K562 (cell line): ENCODE measurements around the gene FAM124A. TPM values are rescaled to one million over a fixed set of nuclear protein-coding genes. Genes with fewer than 3 reads are reported as not detected.

Experiments used
- ATAC-seq: fragments of 200-7000 bp; cut with Tn5 transposase; 3 replicates; pipeline ENCODE4 v1.9.1; 2020; ENCODE audit warnings: moderate library complexity
- BruUV-seq: library from RNA; stranded (reverse); fragments of 400-500 nt; replicated peaks from 2 replicates; lab custom pipeline; 2021; lab: Mats Ljungman, UMichigan
- CTCF ChIA-PET: fragments of 300-600 bp; formaldehyde crosslinking; extraction: SDS; loops from one replicate; lab custom pipeline; 2021; ENCODE audit warnings: low intra/inter-chr PET ratio; lab: Yijun Ruan, JAX
- POLR2A ChIA-PET: fragments of 300-600, 350-650 bp; sonication (Branson Sonifier 250); formaldehyde crosslinking; extraction: SDS; loops from one replicate; lab custom pipeline; 2021; ENCODE audit warnings: antibody characterized with exemption, inconsistent platforms; lab: Yijun Ruan, JAX
- DNase-seq, 4 experiments: peaks; one replicate each; pipeline versions ENCODE4 v3.0.0 to v3.0.0-alpha.2; 2011 to 2018; ENCODE audit warnings: low spot score in 3 of 4, mixed read lengths in 3 of 4; ENCODE audit errors: extremely low read depth in 1 of 4
- FAIRE-seq: peaks from 2 replicates; lab custom pipeline; 2011; peaks lifted over from hg19 to GRCh38; lab: Jason Lieb, UNC
- H2AFZ ChIP-seq: 2 replicates; pipeline ENCODE4 v1.6.0; 2011; ENCODE audit warnings: low read depth, low read length, control low read depth, inconsistent platforms
- H3K27ac ChIP-seq: fragments of 200-600 bp; 3 replicates; pipeline ENCODE4 v1.8.0; 2011; ENCODE audit warnings: low read depth, mild to moderate bottlenecking, control low read depth, inconsistent platforms, low read length, moderate library complexity, mixed read lengths; ENCODE audit errors: extremely low read depth
- H3K27me3 ChIP-seq, 2 experiments: fragments of 300-600 bp in 1 of 2; 2 replicates in 1 of 2; 3 replicates in 1 of 2; pipeline versions ENCODE4 v1.6.0 to v1.8.0; 2011; ENCODE audit warnings: inconsistent platforms in 2 of 2, low read length in 2 of 2, mild to moderate bottlenecking in 1 of 2, mixed read lengths in 1 of 2, moderate library complexity in 1 of 2; ENCODE audit not compliant: control insufficient read depth in 2 of 2, insufficient read depth in 2 of 2
- H3K36me3 ChIP-seq: fragments of 300-600 bp; 3 replicates; pipeline ENCODE4 v1.8.0; 2011; ENCODE audit warnings: mild to moderate bottlenecking, low read length, inconsistent platforms; ENCODE audit not compliant: control insufficient read depth, insufficient read depth
- H3K4me1 ChIP-seq, 2 experiments: fragments of 200-600 bp in 1 of 2; replicated peaks in 1 of 2; 2 replicates in 1 of 2; 3 replicates in 1 of 2; pipeline versions ENCODE4 v1.5.1 to v1.8.0; 2011; ENCODE audit warnings: inconsistent platforms in 2 of 2, low read length in 2 of 2, mild to moderate bottlenecking in 1 of 2, mixed read lengths in 1 of 2, moderate library complexity in 1 of 2; ENCODE audit not compliant: control insufficient read depth in 2 of 2, insufficient read depth in 2 of 2
- H3K4me2 ChIP-seq: 2 replicates; pipeline ENCODE4 v1.6.1; 2011; ENCODE audit warnings: low read length, control low read depth, inconsistent platforms, mixed read lengths; ENCODE audit not compliant: insufficient read depth
- H3K4me3 ChIP-seq: fragments of 200-600 bp; sonication (generic), shearing (Covaris generic); 2 replicates; pipeline ENCODE4 v1.5.1; 2016; ENCODE audit warnings: control low read depth, inconsistent platforms
- H3K79me2 ChIP-seq: fragments of 200-600 bp; 3 replicates; pipeline ENCODE4 v1.8.0; 2011; ENCODE audit warnings: low read length, inconsistent platforms; ENCODE audit not compliant: control insufficient read depth, insufficient read depth
- H3K9ac ChIP-seq, 2 experiments: 2 replicates each; pipeline versions ENCODE4 v1.6.0 to v1.6.1; 2011; ENCODE audit warnings: low read depth in 2 of 2, low read length in 2 of 2, control low read depth in 1 of 2, inconsistent platforms in 1 of 2, mild to moderate bottlenecking in 1 of 2, mixed read lengths in 1 of 2; ENCODE audit not compliant: insufficient read depth in 1 of 2
- H3K9me1 ChIP-seq: one replicate; pipeline ENCODE4 v1.6.0; 2011; ENCODE audit warnings: inconsistent platforms, mild to moderate bottlenecking, low read length, moderate library complexity; ENCODE audit not compliant: control insufficient read depth, insufficient read depth
- H3K9me3 ChIP-seq: replicated peaks from 2 replicates; pipeline ENCODE4 v1.5.1; 2011; ENCODE audit warnings: low read depth, low read length, inconsistent platforms; ENCODE audit not compliant: control insufficient read depth, insufficient read depth
- H4K20me1 ChIP-seq: replicated peaks from 2 replicates; pipeline ENCODE4 v1.6.1; 2011; ENCODE audit warnings: low read length, inconsistent platforms, mixed read lengths; ENCODE audit not compliant: control insufficient read depth, insufficient read depth
- IFI16 ChIP-seq: fragments of 250-450 bp; sonication (Bioruptor Pico); IDR thresholded peaks from 2 replicates; pipeline ENCODE4 v2.1.2; 2022; ENCODE audit warnings: mild to moderate bottlenecking, inconsistent platforms
- KLF13 ChIP-seq: fragments of 450-650 bp; IDR thresholded peaks from 2 replicates; pipeline ENCODE4 v1.6.1; 2016; ENCODE audit warnings: missing genetic modification characterization, low read depth, mild to moderate bottlenecking, missing compliant biosample characterization, moderate library complexity, borderline replicate concordance
- MXI1 ChIP-seq: IDR thresholded peaks from 2 replicates; pipeline ENCODE4 v1.6.1; 2011; ENCODE audit warnings: low read depth, mild to moderate bottlenecking, improper control_type of control experiment, low read length
- NFIX ChIP-seq: fragments of 250-450 bp; sonication (Bioruptor Pico); IDR thresholded peaks from 2 replicates; pipeline ENCODE4 v1.4.0; 2020; ENCODE audit warnings: low read depth, mild to moderate bottlenecking, moderate library complexity
- PHTF2 ChIP-seq: fragments of 250-450 bp; sonication (Bioruptor Pico); IDR thresholded peaks from 2 replicates; pipeline ENCODE4 v1.5.0; 2021; ENCODE audit warnings: mild to moderate bottlenecking
- PRPF4 ChIP-seq: fragments of 200-400 bp; formaldehyde crosslinking; IDR thresholded peaks from one replicate; pipeline ENCODE4 v1.6.1; 2017; ENCODE audit warnings: low read length, low read depth, mild to moderate bottlenecking; ENCODE audit not compliant: insufficient read depth, poor library complexity, severe bottlenecking
- SREBF2 ChIP-seq: sonication (generic); formaldehyde crosslinking; IDR thresholded peaks from 2 replicates; pipeline ENCODE4 v1.4.0; 2020; ENCODE audit warnings: mild to moderate bottlenecking, missing genetic modification reagents
- ZBTB17 ChIP-seq: fragments of 450-650 bp; formaldehyde crosslinking; IDR thresholded peaks from 2 replicates; pipeline ENCODE4 v1.4.0; 2020; ENCODE audit warnings: mild to moderate bottlenecking
- ZNF184 ChIP-seq: sonication (generic); formaldehyde crosslinking; IDR thresholded peaks from 2 replicates; pipeline ENCODE4 v1.5.0; 2020; ENCODE audit warnings: missing genetic modification reagents
- WGBS: fragments of 100-300 bp; shearing (Covaris generic); methylation state at CpG from one replicate; pipeline ENCODE4 v1.1.6; 2016; ENCODE audit warnings: low coverage, mixed read lengths; ENCODE audit not compliant: insufficient coverage; ENCODE audit errors: missing lambda C conversion rate; 5-methylcytosine and 5-hydroxymethylcytosine counted together
- in situ Hi-C: fragments of 300-500 bp; cut with MboI; formaldehyde crosslinking; loops from 4 replicates; pipeline ENCODE4 v1.15.0; 2018; ENCODE audit warnings: inconsistent platforms, mixed read lengths
- intact Hi-C: fragments of 100-400 bp; cut with micrococcal nuclease; formaldehyde crosslinking; loops from 2 replicates; pipeline ENCODE4 v1.14.2; 2022
- polyA plus RNA-seq, 8 experiments: library from polyadenylated mRNA; depleted of rRNA in 4 of 8; stranded (reverse) in 5 of 8; unstranded in 3 of 8; fragments of >200 nt; fragmentation: Nextera tagmentation in 2 of 8; fragmentation: Illumina TruSeq in 1 of 8; extraction: Ambion mirVana in 2 of 8; extraction: Trizol in 1 of 8; gene quantifications; 2 replicates each; pipeline versions ENCODE4 v1.2.1 to v1.2.3, GENCODE V29; 2011 to 2014; ENCODE audit warnings: inconsistent platforms in 1 of 8, missing spikeins in 1 of 8
- total RNA-seq, 7 experiments: library from RNA; depleted of rRNA in 6 of 7; stranded (reverse); fragments of >200 nt in 6 of 7; fragmentation: Illumina TruSeq in 2 of 7; extraction: Trizol in 2 of 7; gene quantifications; 2 replicates each; pipeline versions ENCODE4 v1.2.1 to v1.2.3, GENCODE V29; 2011 to 2021; ENCODE audit warnings: low replicate concordance in 1 of 7
- TF ChIP-seq, protein P1 (sequence below): fragments of 450-650 bp; IDR thresholded peaks from 2 replicates; pipeline ENCODE4 v1.6.1; 2018; ENCODE audit warnings: mild to moderate bottlenecking, low read depth; ENCODE audit not compliant: partially characterized antibody
- TF ChIP-seq, protein P2 (sequence below), 2 experiments: fragments of 450-650 bp; conservative IDR thresholded peaks; 2 replicates each; pipeline ENCODE4 v1.6.1; 2017; ENCODE audit warnings: mild to moderate bottlenecking in 2 of 2, moderate library complexity in 2 of 2
- TF ChIP-seq, protein P3 (sequence below): IDR thresholded peaks from 3 replicates; pipeline ENCODE4 v1.6.1; 2011; ENCODE audit warnings: borderline replicate concordance, mild to moderate bottlenecking, moderate library complexity; ENCODE audit not compliant: insufficient read length; ENCODE audit errors: extremely low read depth

Gene FAM124A
- total and polyA plus RNA-seq, 9 of the 15 experiments (the other 6 are each of a cell fraction or from before 2014, with no cell fraction given), result not detected

DNA sequence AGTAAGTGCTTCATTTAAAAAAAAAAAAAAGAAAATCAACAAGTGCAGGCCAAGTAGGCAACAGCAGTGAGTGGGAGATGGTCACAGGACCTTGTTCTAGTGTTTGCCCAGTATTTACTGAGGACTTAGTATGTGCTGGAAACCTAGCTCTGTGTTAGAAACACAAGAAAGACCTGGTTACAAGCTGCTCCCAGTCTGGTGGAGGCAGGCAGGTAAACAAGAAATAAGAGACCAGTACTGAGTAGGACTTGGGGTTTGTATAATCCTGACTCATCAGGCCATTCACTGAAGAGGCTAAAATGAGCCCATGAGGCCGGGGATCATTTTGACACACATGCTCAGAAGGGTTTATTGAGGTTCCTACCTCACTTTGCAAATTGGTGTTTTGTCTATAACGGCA lies 95.8 kb downstream of the FAM124A start:
- in situ Hi-C loops, result no loop called here
- intact Hi-C loops, result no loop called here
- DNase-seq (no peak), ATAC-seq (no peak), FAIRE-seq (no peak)
- H3K9me1 ChIP-seq, result no peaks in the 10 kb centered on the region
- H3K79me2 ChIP-seq, result no peaks in the 10 kb centered on the region
- TF ChIP-seq, protein P1, sequence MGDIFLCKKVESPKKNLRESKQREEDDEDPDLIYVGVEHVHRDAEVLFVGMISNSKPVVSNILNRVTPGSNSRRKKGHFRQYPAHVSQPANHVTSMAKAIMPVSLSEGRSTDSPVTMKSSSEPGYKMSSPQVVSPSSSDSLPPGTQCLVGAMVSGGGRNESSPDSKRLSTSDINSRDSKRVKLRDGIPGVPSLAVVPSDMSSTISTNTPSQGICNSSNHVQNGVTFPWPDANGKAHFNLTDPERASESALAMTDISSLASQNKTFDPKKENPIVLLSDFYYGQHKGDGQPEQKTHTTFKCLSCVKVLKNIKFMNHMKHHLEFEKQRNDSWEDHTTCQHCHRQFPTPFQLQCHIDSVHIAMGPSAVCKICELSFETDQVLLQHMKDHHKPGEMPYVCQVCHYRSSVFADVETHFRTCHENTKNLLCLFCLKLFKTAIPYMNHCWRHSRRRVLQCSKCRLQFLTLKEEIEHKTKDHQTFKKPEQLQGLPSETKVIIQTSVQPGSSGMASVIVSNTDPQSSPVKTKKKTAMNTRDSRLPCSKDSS, result no peak
- TF ChIP-seq, protein P2, sequence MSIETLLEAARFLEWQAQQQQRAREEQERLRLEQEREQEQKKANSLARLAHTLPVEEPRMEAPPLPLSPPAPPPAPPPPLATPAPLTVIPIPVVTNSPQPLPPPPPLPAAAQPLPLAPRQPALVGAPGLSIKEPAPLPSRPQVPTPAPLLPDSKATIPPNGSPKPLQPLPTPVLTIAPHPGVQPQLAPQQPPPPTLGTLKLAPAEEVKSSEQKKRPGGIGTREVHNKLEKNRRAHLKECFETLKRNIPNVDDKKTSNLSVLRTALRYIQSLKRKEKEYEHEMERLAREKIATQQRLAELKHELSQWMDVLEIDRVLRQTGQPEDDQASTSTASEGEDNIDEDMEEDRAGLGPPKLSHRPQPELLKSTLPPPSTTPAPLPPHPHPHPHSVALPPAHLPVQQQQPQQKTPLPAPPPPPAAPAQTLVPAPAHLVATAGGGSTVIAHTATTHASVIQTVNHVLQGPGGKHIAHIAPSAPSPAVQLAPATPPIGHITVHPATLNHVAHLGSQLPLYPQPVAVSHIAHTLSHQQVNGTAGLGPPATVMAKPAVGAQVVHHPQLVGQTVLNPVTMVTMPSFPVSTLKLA (conservative IDR thresholded peaks at IDR 0.05), result no peak
- TF ChIP-seq ZNF184 (no peak), PHTF2 (CRISPR knock-in tag) (no peak), NFIX (CRISPR knock-in tag) (no peak), PRPF4 (no peak), MXI1 (no peak), KLF13 (no peak), ZBTB17 (CRISPR knock-in tag) (no peak), IFI16 (CRISPR knock-in tag) (no peak), SREBF2 (no peak)
- TF ChIP-seq, protein P3, sequence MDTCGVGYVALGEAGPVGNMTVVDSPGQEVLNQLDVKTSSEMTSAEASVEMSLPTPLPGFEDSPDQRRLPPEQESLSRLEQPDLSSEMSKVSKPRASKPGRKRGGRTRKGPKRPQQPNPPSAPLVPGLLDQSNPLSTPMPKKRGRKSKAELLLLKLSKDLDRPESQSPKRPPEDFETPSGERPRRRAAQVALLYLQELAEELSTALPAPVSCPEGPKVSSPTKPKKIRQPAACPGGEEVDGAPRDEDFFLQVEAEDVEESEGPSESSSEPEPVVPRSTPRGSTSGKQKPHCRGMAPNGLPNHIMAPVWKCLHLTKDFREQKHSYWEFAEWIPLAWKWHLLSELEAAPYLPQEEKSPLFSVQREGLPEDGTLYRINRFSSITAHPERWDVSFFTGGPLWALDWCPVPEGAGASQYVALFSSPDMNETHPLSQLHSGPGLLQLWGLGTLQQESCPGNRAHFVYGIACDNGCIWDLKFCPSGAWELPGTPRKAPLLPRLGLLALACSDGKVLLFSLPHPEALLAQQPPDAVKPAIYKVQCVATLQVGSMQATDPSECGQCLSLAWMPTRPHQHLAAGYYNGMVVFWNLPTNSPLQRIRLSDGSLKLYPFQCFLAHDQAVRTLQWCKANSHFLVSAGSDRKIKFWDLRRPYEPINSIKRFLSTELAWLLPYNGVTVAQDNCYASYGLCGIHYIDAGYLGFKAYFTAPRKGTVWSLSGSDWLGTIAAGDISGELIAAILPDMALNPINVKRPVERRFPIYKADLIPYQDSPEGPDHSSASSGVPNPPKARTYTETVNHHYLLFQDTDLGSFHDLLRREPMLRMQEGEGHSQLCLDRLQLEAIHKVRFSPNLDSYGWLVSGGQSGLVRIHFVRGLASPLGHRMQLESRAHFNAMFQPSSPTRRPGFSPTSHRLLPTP, result no peak
- WGBS, result 0% methylated on average over 2 of the region's 2 CpGs
- H3K4me3 ChIP-seq, result no peak overlapping the region
- H3K36me3 ChIP-seq, result no peaks in the 10 kb centered on the region
- H3K27me3 ChIP-seq, result peaks cover 5 to 16% of the 10 kb centered on the region in 2 experiments; a peak in 4 of 5 replicates
- no peaks in the 10 kb centered on the region for H4K20me1 ChIP-seq
- no peak overlapping the region for H3K27ac ChIP-seq
- POLR2A ChIA-PET, result interaction anchor here (0.7 kb wide), 1 partner anchor 14 kb away, joined by 3 read pairs; no protein-coding TSS in a partner anchor
- no peaks in the 10 kb centered on the region for H3K4me1 ChIP-seq
- BruUV-seq, result no TSS peak
- H3K4me2 ChIP-seq, result no peak overlapping the region
- CTCF ChIA-PET, result no interaction called here
- H3K9ac ChIP-seq, result no peak overlapping the region
- no peaks in the 10 kb centered on the region for H3K9me3 ChIP-seq
- H2AFZ ChIP-seq, result no peak overlapping the region
